Type B pancreatic cell (in vitro differentiated cells): ENCODE data around the gene NID1. TPM values are rescaled to one million over a fixed set of nuclear protein-coding genes. Genes with fewer than 3 reads are reported as not detected.
"Not testable (repeated sequence)": the region's sequence is repeated elsewhere in the genome, so short reads cannot be mapped to it uniquely, and the experiment has no call there.

Experiments used
- DNase-seq: peaks from one replicate; pipeline ENCODE4 v3.0.0; 2021; ENCODE audit warnings: mixed read lengths; ENCODE audit not compliant: unreplicated experiment; ENCODE audit errors: extremely low spot score
- H3K27ac Mint-ChIP-seq: 2 replicates; pipeline ENCODE4 v1.8.0; 2021; ENCODE audit warnings: mild to moderate bottlenecking, mixed read lengths
- H3K27me3 Mint-ChIP-seq: 2 replicates; pipeline ENCODE4 v1.8.0; 2021; ENCODE audit warnings: mixed read lengths
- H3K36me3 Mint-ChIP-seq: 2 replicates; pipeline ENCODE4 v1.8.0; 2021; ENCODE audit warnings: mixed read lengths
- H3K4me1 Mint-ChIP-seq: one replicate; pipeline ENCODE4 v1.8.0; 2021; ENCODE audit warnings: mixed read lengths; ENCODE audit not compliant: unreplicated experiment
- H3K4me3 Mint-ChIP-seq: 2 replicates; pipeline ENCODE4 v1.8.0; 2021; ENCODE audit warnings: mild to moderate bottlenecking, mixed read lengths
- H3K9me3 Mint-ChIP-seq: 2 replicates; pipeline ENCODE4 v1.8.0; 2021; ENCODE audit warnings: mixed read lengths
- CTCF ChIP-seq: fragments of 200-600 bp; sonication (generic); conservative IDR thresholded peaks from 2 replicates; pipeline ENCODE4 v1.5.0; 2021; ENCODE audit warnings: antibody characterized with exemption, mild to moderate bottlenecking
- total RNA-seq: library from RNA; stranded (reverse); gene quantifications from 2 replicates; pipeline ENCODE4 v1.2.1, GENCODE V29; 2021; ENCODE audit warnings: low replicate concordance

Gene NID1
- total RNA-seq, 1 donor from 2014 or later = 65.6 TPM

GRCh38 chr1:236011641-236012040 lies 53.2 kb downstream of the NID1 start:
- Mint-ChIP-seq H3K4me1 (peaks cover 9% of the 10 kb centered on the region), H3K4me3 (no peak overlapping the region), H3K9me3 (peaks cover 7% of the 10 kb centered on the region), H3K27me3 (no peaks in the 10 kb centered on the region), H3K36me3 (peaks cover 13% of the 10 kb centered on the region), H3K27ac (no peak overlapping the region)
- TF ChIP-seq CTCF = no peak
- no peak for DNase-seq

- H3K9me3 Mint-ChIP-seq = peaks cover 7% of the 10 kb centered on the region
- peaks cover 9% of the 10 kb centered on the region for H3K4me1 Mint-ChIP-seq
Observed at GRCh38 chr1:236010443-236010842, 54.4 kb downstream of the NID1 start.

GRCh38 chr1:236009857-236010256 lies 55.0 kb downstream of the NID1 start:
- no peak for TF ChIP-seq CTCF
- peaks cover 10% of the 10 kb centered on the region for H3K36me3 Mint-ChIP-seq
- peaks cover 9% of the 10 kb centered on the region for H3K4me1 Mint-ChIP-seq
- no peaks in the 10 kb centered on the region for H3K27me3 Mint-ChIP-seq
- no peak overlapping the region for H3K27ac Mint-ChIP-seq
- no peak overlapping the region for H3K4me3 Mint-ChIP-seq
- H3K9me3 Mint-ChIP-seq = peaks cover 4% of the 10 kb centered on the region
- no peak for DNase-seq

More at GRCh38 chr1:236010443-236010842, 54.4 kb downstream of the NID1 start:
- H3K27ac Mint-ChIP-seq = no peak overlapping the region
- peaks cover 13% of the 10 kb centered on the region for H3K36me3 Mint-ChIP-seq
- no peak overlapping the region for H3K4me3 Mint-ChIP-seq
- DNase-seq = no peak
- no peaks in the 10 kb centered on the region for H3K27me3 Mint-ChIP-seq
- no peak for TF ChIP-seq CTCF

GRCh38 chr1:236009191-236009590 lies 55.7 kb downstream of the NID1 start:
- no peaks in the 10 kb centered on the region for H3K27me3 Mint-ChIP-seq
- H3K4me1 Mint-ChIP-seq = peaks cover 9% of the 10 kb centered on the region
- H3K4me3 Mint-ChIP-seq = no peak overlapping the region
- peaks cover 5% of the 10 kb centered on the region for H3K36me3 Mint-ChIP-seq
- no peak overlapping the region for H3K27ac Mint-ChIP-seq
- no peaks in the 10 kb centered on the region for H3K9me3 Mint-ChIP-seq
- no peak for DNase-seq
- TF ChIP-seq CTCF = no peak

- no peak for DNase-seq
- no peaks in the 10 kb centered on the region for H3K36me3 Mint-ChIP-seq
- no peaks in the 10 kb centered on the region for H3K27me3 Mint-ChIP-seq
- no peak overlapping the region for H3K27ac Mint-ChIP-seq
- TF ChIP-seq CTCF = no peak
- H3K4me1 Mint-ChIP-seq = peaks cover 9% of the 10 kb centered on the region
- no peak overlapping the region for H3K4me3 Mint-ChIP-seq
- no peaks in the 10 kb centered on the region for H3K9me3 Mint-ChIP-seq
Observed at GRCh38 chr1:236007781-236008180, 57.1 kb downstream of the NID1 start.

- H3K27ac Mint-ChIP-seq, H3K36me3 Mint-ChIP-seq, H3K4me3 Mint-ChIP-seq, H3K4me1 Mint-ChIP-seq, DNase-seq, H3K9me3 Mint-ChIP-seq, H3K27me3 Mint-ChIP-seq: not testable (repeated sequence)
Observed at GRCh38 chr1:236003058-236003457, 61.8 kb downstream of the NID1 start.
